CD4-positive, alpha-beta T cell treated with Interferon alpha-2 for 1 hour (primary cell): ENCODE data around the gene CACNG4.

Experiments
- DNase-seq, 2 donors: peaks; one replicate each; pipeline ENCODE4 v3.0.0-alpha.2; 2020 to 2022

Gene CACNG4

DNA sequence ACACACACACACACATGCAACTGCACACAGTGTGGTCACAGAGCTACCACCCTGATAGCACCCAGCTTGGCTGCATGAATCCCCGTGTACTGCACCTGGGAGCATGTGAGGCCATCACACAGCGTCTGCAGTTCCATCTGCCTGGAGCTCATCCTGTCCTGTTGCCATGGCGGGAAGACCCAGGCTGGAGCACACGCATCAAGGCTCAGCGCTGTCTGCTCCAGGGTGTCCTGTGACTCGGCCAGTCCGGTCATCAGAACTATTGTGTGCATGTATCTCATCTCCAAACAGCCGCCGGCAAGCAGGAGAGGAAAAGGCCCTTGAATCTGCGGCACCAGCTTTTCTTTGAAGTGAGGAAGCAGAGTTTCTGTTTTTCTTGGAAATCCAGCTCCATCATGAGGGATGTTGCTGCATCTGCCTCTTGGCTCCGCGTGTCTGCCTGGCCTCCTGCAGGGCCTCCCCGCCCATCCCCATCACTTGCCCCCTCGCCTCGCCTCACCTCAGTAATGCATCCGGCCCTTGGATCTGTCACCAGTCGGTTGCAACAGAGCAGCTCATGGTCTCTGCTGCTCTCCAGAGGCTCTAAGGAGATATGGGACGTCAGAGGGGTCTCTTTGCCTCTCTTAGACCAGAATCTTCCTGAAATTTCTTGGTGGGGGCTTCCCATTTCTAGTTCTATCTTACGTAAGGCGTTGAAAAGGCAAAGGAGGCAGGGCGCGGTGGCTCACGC lies 23.7 kb downstream of the CACNG4 start:
- no peak for DNase-seq

GRCh38 chr17:66989076-66989475 lies 24.6 kb downstream of the CACNG4 start:
- DNase-seq, result no peak

- no peak for DNase-seq
These were observed 25.1 kb downstream of the CACNG4 start for GRCh38 chr17:66989579-66989978.

GRCh38 chr17:66990047-66990446 lies 25.5 kb downstream of the CACNG4 start:
- DNase-seq, result no peak

GRCh38 chr17:66992911-66993442 lies 28.5 kb downstream of the CACNG4 start:
- DNase-seq, result no peak

GRCh38 chr17:66994361-66994760 lies 29.9 kb downstream of the CACNG4 start:
- DNase-seq, result no peak

DNA sequence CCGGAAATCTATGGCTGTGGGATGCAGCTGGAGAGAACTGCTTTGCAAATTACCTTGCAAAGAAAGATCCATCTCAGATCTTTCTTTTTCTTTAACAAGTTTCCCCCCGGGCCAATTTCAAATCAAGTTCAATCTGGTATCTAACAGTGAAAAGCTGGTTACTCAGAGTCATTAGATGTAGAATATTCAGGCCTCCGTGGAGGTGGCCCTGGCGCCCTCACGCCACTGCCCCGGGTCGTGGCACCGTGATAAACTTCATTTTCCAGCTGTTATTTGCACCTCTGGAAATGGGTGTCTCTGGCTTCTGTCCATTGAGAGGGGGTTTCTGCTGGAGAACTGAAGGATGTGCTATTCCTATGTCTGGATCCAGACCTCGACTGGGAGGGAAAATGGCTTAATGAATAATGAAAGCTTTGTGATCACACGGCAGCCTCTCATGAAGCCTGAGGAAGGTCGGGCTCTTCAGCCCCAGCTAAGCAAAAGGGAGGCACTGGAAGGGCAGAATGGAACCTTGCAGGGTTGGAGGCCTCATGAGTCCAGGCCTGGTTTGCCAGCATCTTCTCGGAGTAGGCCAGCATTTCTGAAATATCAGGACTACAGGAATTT lies 30.5 kb downstream of the CACNG4 start:
- no peak for DNase-seq

DNA sequence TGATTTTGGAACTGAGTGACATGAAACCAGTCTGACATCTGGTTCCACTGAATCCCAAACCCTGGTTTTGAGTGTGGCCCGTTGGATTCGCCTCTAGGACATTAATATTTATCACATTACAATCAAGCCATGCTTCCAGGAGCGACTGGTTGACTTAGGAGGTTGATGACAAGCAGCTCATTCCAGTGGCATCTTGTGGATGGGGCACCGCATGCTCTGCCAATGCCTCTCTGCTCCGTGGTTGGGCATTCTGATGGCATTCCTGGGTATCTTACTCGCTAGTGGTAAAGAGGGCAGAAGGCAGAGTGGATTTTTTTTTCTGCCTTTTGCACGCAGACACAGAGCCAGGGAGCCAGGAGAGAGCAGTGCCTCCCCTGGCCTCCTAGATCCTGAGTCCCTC lies 31.4 kb downstream of the CACNG4 start:
- DNase-seq, result no peak

GRCh38 chr17:66996926-66997325 lies 32.4 kb downstream of the CACNG4 start:
- DNase-seq, result no peak

DNA sequence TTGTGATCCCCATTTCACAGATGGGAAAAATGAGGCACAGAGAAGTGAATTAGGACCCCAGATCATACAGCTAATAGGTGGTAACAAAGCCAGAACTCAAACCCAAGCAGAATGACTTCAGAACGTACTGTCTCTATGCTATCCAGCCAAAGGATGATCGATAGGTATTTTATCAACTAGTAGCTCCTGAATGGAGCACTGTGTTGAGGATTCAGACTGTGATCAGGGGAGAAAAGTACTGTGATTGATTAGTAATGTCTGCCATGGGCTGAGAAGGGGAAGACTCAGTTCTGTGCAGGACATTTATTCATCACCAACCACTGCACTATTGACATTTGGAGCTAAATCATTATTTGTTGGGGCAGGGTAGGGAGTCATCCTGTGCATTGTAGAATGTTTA lies 38.7 kb downstream of the CACNG4 start:
- DNase-seq, result no peak

- DNase-seq, result no peak
These were observed 39.7 kb downstream of the CACNG4 start for GRCh38 chr17:67004181-67004580.

DNA sequence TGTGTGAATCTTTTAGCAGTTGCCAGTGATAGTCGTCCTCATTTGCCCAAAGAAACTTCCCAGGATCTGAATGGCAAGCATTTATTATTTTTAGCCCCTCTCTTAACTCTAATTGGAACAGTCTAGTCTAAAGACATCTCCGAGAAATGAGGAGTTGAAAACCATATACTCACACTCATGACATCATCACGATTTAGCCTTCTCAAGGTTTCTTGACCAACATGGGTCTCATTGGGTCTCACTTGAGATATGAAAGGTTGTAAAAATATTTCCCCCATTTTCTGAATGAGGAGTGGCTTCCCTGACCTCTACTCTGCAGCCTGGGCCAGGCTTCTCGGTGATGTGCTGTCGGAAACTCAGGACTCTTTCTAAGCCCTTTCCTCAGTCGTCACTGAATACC lies 42.8 kb downstream of the CACNG4 start:
- no peak for DNase-seq

DNA sequence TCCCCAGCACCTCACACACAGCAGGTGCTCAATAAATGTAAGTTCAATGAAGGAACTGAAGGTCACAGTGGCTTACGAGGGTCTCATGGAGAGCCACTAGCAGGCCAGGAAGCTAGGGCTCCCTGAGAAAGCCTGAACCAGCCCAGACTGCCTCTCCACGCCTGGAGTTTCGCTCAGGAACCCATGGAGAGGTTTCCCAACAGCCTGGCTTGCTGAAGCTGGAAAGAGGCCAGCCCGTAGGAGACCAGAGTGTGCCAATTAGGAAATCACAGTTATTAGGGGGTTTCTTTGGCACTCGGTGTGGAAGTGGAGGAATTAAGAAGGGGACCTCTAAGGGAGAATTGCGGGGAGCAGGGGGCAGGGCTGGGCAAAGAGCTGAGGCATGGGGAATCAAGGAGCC lies 43.6 kb downstream of the CACNG4 start:
- no peak for DNase-seq

DNA sequence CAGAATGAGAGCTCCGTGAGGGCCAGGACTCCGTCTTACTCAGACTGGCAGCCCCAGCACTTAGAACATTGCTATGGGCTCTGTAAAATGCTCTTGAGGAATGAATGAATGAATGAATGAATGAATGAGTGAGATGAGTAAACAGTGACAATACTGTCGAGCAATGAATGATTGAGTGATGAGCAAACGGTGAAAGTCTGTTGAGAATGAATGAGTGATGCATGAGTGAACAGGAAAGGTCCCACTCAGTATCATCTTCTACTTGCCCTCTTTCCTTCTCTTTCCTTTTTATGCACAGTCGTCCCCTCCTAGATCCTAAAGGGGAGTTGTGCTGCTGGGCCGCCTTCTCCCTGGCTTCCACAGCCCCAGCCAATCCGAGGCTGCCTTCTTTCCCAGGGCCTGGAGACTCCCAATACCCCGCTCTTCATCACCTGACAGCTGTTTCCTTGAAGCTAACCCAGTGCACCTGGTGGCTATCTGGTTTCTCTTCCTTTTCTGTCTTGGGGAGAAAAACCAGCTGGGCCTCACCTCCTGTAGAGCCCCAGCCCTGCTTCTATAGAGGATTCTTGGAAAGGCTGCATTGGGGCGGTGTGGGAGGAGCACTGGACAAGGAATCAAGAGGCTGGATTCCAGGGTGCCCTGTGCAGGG lies 47.1 kb downstream of the CACNG4 start:
- DNase-seq, result no peak

DNA sequence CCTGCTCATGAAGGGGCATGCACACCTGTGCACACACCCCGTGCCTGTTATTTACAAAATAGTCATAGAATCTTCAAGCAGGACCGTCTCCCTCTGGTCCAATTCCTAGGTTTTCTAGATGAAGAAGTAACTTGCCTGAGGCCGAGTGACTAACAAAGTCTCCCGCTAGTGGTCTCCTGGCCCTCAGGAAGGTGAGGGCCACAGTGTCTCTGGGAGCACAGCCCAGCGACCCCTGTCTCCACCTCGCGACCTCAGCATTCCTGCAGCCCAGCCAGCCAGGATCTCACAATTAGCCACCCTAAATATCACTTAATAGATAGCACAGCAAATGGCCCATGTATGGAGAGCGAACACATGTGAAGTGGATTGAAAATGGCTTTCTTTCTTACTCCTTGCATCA lies 49.4 kb downstream of the CACNG4 start:
- DNase-seq, result no peak

- DNase-seq, result no peak
These were observed 50.5 kb downstream of the CACNG4 start for GRCh38 chr17:67015001-67015400.

DNA sequence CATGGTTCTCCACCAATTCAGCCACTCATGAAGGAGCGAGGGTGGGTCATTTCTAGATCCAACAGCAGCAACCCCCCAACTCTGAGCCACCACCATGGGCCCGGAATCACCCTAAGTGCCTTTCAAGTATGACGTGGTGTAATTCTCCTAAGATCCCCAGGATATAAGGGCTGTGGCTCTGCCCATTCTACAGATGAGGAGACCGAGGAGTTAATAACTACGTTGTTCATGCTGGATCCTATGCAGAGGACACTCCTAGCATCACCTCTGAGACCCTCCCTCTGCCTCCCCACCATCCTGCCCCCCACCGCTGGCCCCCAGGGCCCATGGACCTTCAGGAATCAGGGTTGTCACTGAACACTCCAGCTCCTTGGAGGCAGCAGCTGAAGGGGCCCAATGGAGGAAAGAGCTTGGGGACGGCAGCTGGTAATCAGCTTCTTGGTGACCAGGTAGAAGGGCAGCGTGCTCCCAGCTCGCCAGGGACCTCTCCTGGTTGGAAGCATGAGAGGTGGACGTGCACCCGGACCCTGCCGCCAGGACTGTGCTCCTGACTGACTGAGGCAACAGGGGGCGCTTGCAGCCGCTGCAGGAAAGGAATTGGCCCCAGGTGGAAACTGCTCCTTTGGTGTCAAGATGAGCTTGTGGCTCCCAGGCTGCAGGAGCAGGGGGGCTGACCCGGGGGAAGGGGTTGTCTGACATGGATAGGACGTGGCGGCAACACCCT lies 51.7 kb downstream of the CACNG4 start:
- DNase-seq, result no peak

GRCh38 chr17:67017910-67018309 lies 53.4 kb downstream of the CACNG4 start:
- DNase-seq, result no peak

- no peak for DNase-seq
These were observed 54.2 kb downstream of the CACNG4 start for GRCh38 chr17:67018471-67019434.

DNA sequence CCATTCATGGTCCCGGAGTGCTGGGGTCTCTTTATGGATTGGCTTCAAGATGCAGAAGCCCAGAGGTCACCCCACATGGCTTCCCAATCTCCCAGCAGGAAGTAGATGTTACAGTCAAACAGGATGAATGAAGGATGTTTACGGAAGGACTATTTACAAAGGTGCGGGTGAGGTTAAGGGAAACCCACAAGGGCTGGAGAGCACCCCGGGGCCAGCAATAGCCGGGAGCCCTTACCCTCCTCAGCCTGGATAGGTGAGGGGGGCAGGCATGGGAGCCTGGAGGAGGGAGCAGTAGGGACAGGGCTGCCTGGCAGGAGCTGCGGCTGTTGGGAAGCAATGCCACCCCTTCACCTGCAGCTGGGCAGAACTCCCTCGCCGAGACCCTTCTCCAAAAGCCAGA lies 55.3 kb downstream of the CACNG4 start:
- no peak for DNase-seq

DNA sequence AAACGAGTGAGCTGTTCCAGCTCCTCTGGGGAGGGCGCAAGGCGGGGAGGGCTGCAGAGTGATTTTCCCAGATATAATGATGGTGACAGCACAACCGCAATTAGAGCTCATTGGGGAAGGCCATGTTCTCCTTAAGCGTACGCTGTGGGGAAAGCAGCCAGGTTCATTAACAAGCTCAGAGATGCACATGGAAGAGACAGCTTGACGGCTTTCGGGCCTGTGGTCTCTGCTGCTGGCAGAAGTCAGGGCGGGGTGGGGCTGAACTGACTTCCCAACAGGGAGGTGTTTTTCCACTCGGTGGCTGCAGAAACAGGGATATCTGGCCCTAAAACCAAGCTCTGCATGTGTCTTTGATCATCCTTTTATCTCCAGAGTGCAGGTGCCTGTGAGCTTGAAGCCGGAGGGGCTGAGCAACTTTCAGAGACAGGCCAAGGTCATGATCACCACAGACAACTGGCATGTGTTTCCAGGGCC lies 55.8 kb downstream of the CACNG4 start:
- DNase-seq, result no peak

DNA sequence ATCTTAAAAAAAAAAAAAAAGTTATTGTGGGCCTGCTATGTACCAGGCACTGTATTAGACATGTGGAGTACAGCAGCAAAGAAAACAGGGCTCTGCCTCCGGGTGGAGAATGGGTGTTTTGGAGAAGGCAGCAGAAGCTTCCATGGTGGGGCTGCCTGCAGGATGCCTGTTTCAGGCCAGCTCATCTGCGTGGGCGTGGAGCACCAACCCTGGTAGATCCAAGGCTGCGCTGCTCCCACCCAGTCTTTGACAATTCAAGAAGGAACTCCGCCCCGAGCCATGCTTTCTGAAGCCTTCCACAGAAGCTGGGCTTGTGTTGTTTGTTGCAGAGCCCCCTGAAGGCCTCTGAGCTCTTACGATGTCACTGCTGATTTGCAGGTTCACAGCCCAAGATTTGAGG lies 56.7 kb downstream of the CACNG4 start:
- no peak for DNase-seq
